Brain microvascular endothelial cell (primary cell): Measurements from ENCODE around the gene SLX9.
"Not testable (repeated sequence)": the region's sequence is repeated elsewhere in the genome, so short reads cannot be mapped to it uniquely, and the experiment has no call there.

Experiments
- DNase-seq: peaks from one replicate; pipeline ENCODE4 v3.0.0-alpha.2; 2020
- H3K27ac ChIP-seq: fragments of 250-450 bp; sonication (Bioruptor Pico); 2 replicates; pipeline ENCODE4 v1.5.1; 2020; ENCODE audit warnings: mild to moderate bottlenecking, moderate library complexity
- H3K27me3 ChIP-seq: fragments of 250-450 bp; sonication (Bioruptor Pico); replicated peaks from 2 replicates; pipeline ENCODE4 v1.5.1; 2020; ENCODE audit warnings: mild to moderate bottlenecking
- H3K36me3 ChIP-seq: fragments of 250-450 bp; sonication (Bioruptor Pico); replicated peaks from 2 replicates; pipeline ENCODE4 v1.5.1; 2020; ENCODE audit warnings: mild to moderate bottlenecking
- H3K4me3 ChIP-seq: 2 replicates; pipeline ENCODE4 v1.5.1; 2011; ENCODE audit warnings: low read depth, mild to moderate bottlenecking, control low read depth, low read length, moderate library complexity
- CTCF ChIP-seq: IDR thresholded peaks from 2 replicates; pipeline ENCODE4 v1.5.1; 2011; ENCODE audit warnings: low read depth, mild to moderate bottlenecking, moderate library complexity, low read length, control low read depth, inconsistent platforms; ENCODE audit errors: missing control alignments
- in situ Hi-C: cut with HindIII; loops from 2 replicates; pipeline ENCODE4 v1.10.0; 2017; ENCODE audit warnings: low sequenced_read_pairs, low pct_ligation_motif_present

SLX9 gene

GRCh38 chr21:45021428-45022347, 81.9 kb downstream of the SLX9 start:
- Histone ChIP-seq H3K27me3 (no peaks in the 10 kb centered on the region), H3K27ac (no peak overlapping the region), H3K4me3 (no peak overlapping the region), H3K36me3 (no peaks in the 10 kb centered on the region)
- in situ Hi-C loops = no loop called here
- no peak for DNase-seq
- no peak for TF ChIP-seq CTCF

DNA sequence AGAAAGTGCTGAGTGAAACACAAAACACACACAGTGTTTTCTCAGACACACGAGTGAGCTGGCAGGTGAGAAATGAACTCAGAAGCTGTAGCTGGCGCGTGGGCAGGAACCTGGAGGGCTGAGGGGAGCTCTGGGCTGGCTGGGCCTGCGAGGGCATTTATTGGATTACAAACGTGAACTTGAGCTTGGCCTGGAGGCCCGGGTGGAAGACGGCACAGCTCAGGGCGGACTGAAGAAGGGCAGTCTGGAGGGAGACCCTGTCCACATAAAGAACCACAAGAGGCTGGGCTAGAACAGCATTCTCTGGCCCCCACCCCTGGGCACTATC, 82.5 kb downstream of the SLX9 start:
- no peak for TF ChIP-seq CTCF
- Histone ChIP-seq H3K4me3 (no peak overlapping the region), H3K27ac (no peak overlapping the region), H3K36me3 (no peaks in the 10 kb centered on the region), H3K27me3 (no peaks in the 10 kb centered on the region)
- DNase-seq = no peak
- in situ Hi-C loops = no loop called here

DNA sequence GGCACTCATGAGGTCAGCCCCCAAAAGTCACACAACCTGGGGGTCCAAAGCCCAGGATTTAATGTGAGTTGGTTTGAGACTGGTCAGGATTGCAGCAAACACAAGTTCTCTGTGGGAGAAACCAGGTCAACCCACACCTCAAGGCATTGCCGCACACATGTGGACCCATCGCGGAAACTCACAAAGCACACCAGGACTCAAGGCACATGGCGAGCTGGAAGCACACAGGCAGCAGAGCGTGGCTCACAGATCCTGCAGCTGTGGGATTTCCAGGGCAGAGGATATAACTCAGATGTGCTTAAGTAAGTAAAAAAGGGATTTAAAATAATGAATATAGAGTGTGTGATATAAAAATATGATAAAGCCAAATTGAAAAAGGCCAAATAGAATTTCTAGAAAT, 82.9 kb downstream of the SLX9 start:
- no peak for TF ChIP-seq CTCF
- H3K27ac ChIP-seq = no peak overlapping the region
- in situ Hi-C loops = no loop called here
- H3K27me3 ChIP-seq = no peaks in the 10 kb centered on the region
- H3K4me3 ChIP-seq = no peak overlapping the region
- DNase-seq = no peak
- H3K36me3 ChIP-seq = no peaks in the 10 kb centered on the region

DNA sequence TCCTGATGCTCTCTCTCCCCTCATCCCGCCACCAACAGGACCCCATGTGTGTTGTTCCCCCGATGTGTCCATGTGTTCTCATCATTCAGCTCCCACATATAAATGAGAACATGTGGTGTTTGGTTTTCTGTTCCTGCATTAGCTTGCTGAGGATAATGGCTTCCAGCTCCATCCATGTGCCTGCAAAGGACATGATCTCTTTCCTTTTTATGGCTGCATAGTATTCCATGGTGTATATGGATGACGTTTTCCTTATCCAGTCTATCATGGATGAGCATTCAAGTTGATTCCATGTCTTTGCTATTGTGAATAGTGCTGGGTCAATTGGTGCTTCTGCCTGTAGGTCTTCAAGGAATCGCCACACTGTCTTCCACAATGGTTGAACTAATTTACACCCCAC, 84.7 kb downstream of the SLX9 start:
- H3K27me3 ChIP-seq, H3K27ac ChIP-seq, DNase-seq, H3K36me3 ChIP-seq, H3K4me3 ChIP-seq, in situ Hi-C loops: not testable (repeated sequence)

GRCh38 chr21:45026066-45026745, 86.4 kb downstream of the SLX9 start:
- DNase-seq = no peak
- no peak for TF ChIP-seq CTCF
- Histone ChIP-seq H3K27me3 (no peaks in the 10 kb centered on the region), H3K36me3 (no peaks in the 10 kb centered on the region), H3K4me3 (no peak overlapping the region), H3K27ac (no peak overlapping the region)
- in situ Hi-C loops = no loop called here
